SJCRH30 (cell line): ENCODE results near the gene RIOX2. TPM values are rescaled to one million over a fixed set of nuclear protein-coding genes. Genes with fewer than 3 reads are reported as not detected.

Experiments
- DNase-seq, 2 experiments: peaks; one replicate each; pipeline ENCODE4 v3.0.0-alpha.2; 2015 to 2020
- H3K27ac ChIP-seq: fragments of 250-450 bp; sonication (Bioruptor Pico); 2 replicates; pipeline ENCODE4 v1.5.1; 2020; ENCODE audit warnings: mild to moderate bottlenecking, moderate library complexity
- H3K27me3 ChIP-seq: fragments of 250-450 bp; sonication (Bioruptor Pico); 2 replicates; pipeline ENCODE4 v1.5.1; 2020; ENCODE audit warnings: mild to moderate bottlenecking, moderate library complexity
- H3K36me3 ChIP-seq: fragments of 250-450 bp; sonication (Bioruptor Pico); 2 replicates; pipeline ENCODE4 v1.5.1; 2020; ENCODE audit warnings: mild to moderate bottlenecking, moderate library complexity
- H3K4me1 ChIP-seq: fragments of 250-450 bp; sonication (Bioruptor Pico); 2 replicates; pipeline ENCODE4 v1.5.1; 2020; ENCODE audit warnings: mild to moderate bottlenecking, moderate library complexity
- H3K4me3 ChIP-seq: fragments of 250-450 bp; sonication (Bioruptor Pico); 2 replicates; pipeline ENCODE4 v1.5.1; 2020; ENCODE audit warnings: mild to moderate bottlenecking, moderate library complexity
- H3K9me3 ChIP-seq: fragments of 250-450 bp; sonication (Bioruptor Pico); replicated peaks from 2 replicates; pipeline ENCODE4 v1.5.1; 2020; ENCODE audit warnings: mild to moderate bottlenecking, moderate library complexity
- total RNA-seq: library from RNA; depleted of rRNA; stranded (reverse); fragments of >200 nt; shearing (Covaris generic); gene quantifications from 2 replicates; pipeline ENCODE4 v1.2.3, GENCODE V29; 2014

Gene RIOX2
- total RNA-seq, 1 experiment from 2014 or later: 54.6 TPM

- H3K27ac ChIP-seq: no peak overlapping the region
- no peaks in the 10 kb centered on the region for H3K27me3 ChIP-seq
- H3K4me3 ChIP-seq: no peak overlapping the region
- H3K4me1 ChIP-seq: no peaks in the 10 kb centered on the region
- DNase-seq: no peak
- no peaks in the 10 kb centered on the region for H3K9me3 ChIP-seq
- peaks cover 67% of the 10 kb centered on the region for H3K36me3 ChIP-seq
Observed at GRCh38 chr3:97952872-97953271, 19.4 kb downstream of the RIOX2 start.

GRCh38 chr3:97952280-97952679, 20.0 kb downstream of the RIOX2 start:
- Histone ChIP-seq H3K4me3 (no peak overlapping the region), H3K9me3 (no peaks in the 10 kb centered on the region), H3K4me1 (no peaks in the 10 kb centered on the region), H3K36me3 (peaks cover 68% of the 10 kb centered on the region), H3K27ac (no peak overlapping the region), H3K27me3 (no peaks in the 10 kb centered on the region)
- no peak for DNase-seq

GRCh38 chr3:97950360-97950759, 21.9 kb downstream of the RIOX2 start:
- Histone ChIP-seq H3K36me3 (peaks cover 84% of the 10 kb centered on the region), H3K27ac (no peak overlapping the region)

GRCh38 chr3:97949743-97950142, 22.5 kb downstream of the RIOX2 start:
- Histone ChIP-seq H3K36me3 (peaks cover 91% of the 10 kb centered on the region), H3K4me1 (no peaks in the 10 kb centered on the region)
- no peak for DNase-seq

More at GRCh38 chr3:97950360-97950759, 21.9 kb downstream of the RIOX2 start:
- Histone ChIP-seq H3K27me3 (no peaks in the 10 kb centered on the region), H3K4me3 (no peak overlapping the region), H3K9me3 (no peaks in the 10 kb centered on the region), H3K4me1 (no peaks in the 10 kb centered on the region)
- no peak for DNase-seq

GRCh38 chr3:97949110-97949485, 23.1 kb downstream of the RIOX2 start:
- H3K4me3 ChIP-seq: no peak overlapping the region
- H3K9me3 ChIP-seq: no peaks in the 10 kb centered on the region
- no peaks in the 10 kb centered on the region for H3K4me1 ChIP-seq
- H3K36me3 ChIP-seq: peaks cover 91% of the 10 kb centered on the region
- H3K27me3 ChIP-seq: no peaks in the 10 kb centered on the region
- H3K27ac ChIP-seq: no peak overlapping the region
- DNase-seq: no peak

More at GRCh38 chr3:97949743-97950142, 22.5 kb downstream of the RIOX2 start:
- Histone ChIP-seq H3K27me3 (no peaks in the 10 kb centered on the region), H3K9me3 (no peaks in the 10 kb centered on the region), H3K27ac (no peak overlapping the region), H3K4me3 (no peak overlapping the region)

- peaks cover 89% of the 10 kb centered on the region for H3K36me3 ChIP-seq
- no peaks in the 10 kb centered on the region for H3K9me3 ChIP-seq
- no peaks in the 10 kb centered on the region for H3K4me1 ChIP-seq
- no peak overlapping the region for H3K27ac ChIP-seq
- no peaks in the 10 kb centered on the region for H3K27me3 ChIP-seq
- DNase-seq: no peak
- H3K4me3 ChIP-seq: no peak overlapping the region
Observed at GRCh38 chr3:97948351-97949109, 23.7 kb downstream of the RIOX2 start.

GRCh38 chr3:97942801-97943546, 29.3 kb downstream of the RIOX2 start:
- peaks cover 69% of the 10 kb centered on the region for H3K36me3 ChIP-seq
- H3K27me3 ChIP-seq: no peaks in the 10 kb centered on the region
- no peak overlapping the region for H3K4me3 ChIP-seq

GRCh38 chr3:97940034-97940433, 32.2 kb downstream of the RIOX2 start:
- no peak overlapping the region for H3K4me3 ChIP-seq

More at GRCh38 chr3:97942801-97943546, 29.3 kb downstream of the RIOX2 start:
- no peaks in the 10 kb centered on the region for H3K9me3 ChIP-seq
- DNase-seq: no peak
- H3K27ac ChIP-seq: no peak overlapping the region
- H3K4me1 ChIP-seq: no peaks in the 10 kb centered on the region

GRCh38 chr3:97939401-97939800, 32.8 kb downstream of the RIOX2 start:
- H3K36me3 ChIP-seq: peaks cover 46% of the 10 kb centered on the region
- H3K27me3 ChIP-seq: no peaks in the 10 kb centered on the region
- no peak overlapping the region for H3K4me3 ChIP-seq
- H3K4me1 ChIP-seq: no peaks in the 10 kb centered on the region
- no peak for DNase-seq
- H3K27ac ChIP-seq: no peak overlapping the region
- no peaks in the 10 kb centered on the region for H3K9me3 ChIP-seq

More at GRCh38 chr3:97940034-97940433, 32.2 kb downstream of the RIOX2 start:
- peaks cover 48% of the 10 kb centered on the region for H3K36me3 ChIP-seq
- DNase-seq: peak in 1 of 2 experiments; percentile 22
- H3K27ac ChIP-seq: no peak overlapping the region
- no peaks in the 10 kb centered on the region for H3K9me3 ChIP-seq
- H3K4me1 ChIP-seq: no peaks in the 10 kb centered on the region
- H3K27me3 ChIP-seq: no peaks in the 10 kb centered on the region

GRCh38 chr3:97938444-97938843, 33.8 kb downstream of the RIOX2 start:
- H3K36me3 ChIP-seq: peaks cover 41% of the 10 kb centered on the region
- no peak for DNase-seq

GRCh38 chr3:97937205-97937604, 35.0 kb downstream of the RIOX2 start:
- no peak for DNase-seq
- Histone ChIP-seq H3K9me3 (no peaks in the 10 kb centered on the region), H3K4me1 (no peaks in the 10 kb centered on the region), H3K36me3 (peaks cover 29% of the 10 kb centered on the region), H3K27ac (no peak overlapping the region), H3K4me3 (no peak overlapping the region), H3K27me3 (no peaks in the 10 kb centered on the region)

More at GRCh38 chr3:97938444-97938843, 33.8 kb downstream of the RIOX2 start:
- Histone ChIP-seq H3K27me3 (no peaks in the 10 kb centered on the region), H3K9me3 (no peaks in the 10 kb centered on the region), H3K4me3 (no peak overlapping the region), H3K4me1 (no peaks in the 10 kb centered on the region), H3K27ac (no peak overlapping the region)

GRCh38 chr3:97935842-97936241, 36.4 kb downstream of the RIOX2 start:
- no peaks in the 10 kb centered on the region for H3K4me1 ChIP-seq
- H3K27ac ChIP-seq: no peak overlapping the region
- H3K9me3 ChIP-seq: no peaks in the 10 kb centered on the region
- no peak overlapping the region for H3K4me3 ChIP-seq
- DNase-seq: no peak
- no peaks in the 10 kb centered on the region for H3K27me3 ChIP-seq
- peaks cover 18% of the 10 kb centered on the region for H3K36me3 ChIP-seq

- Histone ChIP-seq H3K9me3 (no peaks in the 10 kb centered on the region; the same call in 1 of the 2 replicates), H3K4me1 (no peaks in the 10 kb centered on the region), H3K36me3 (peaks cover 15% of the 10 kb centered on the region), H3K4me3 (no peak overlapping the region), H3K27me3 (no peaks in the 10 kb centered on the region), H3K27ac (no peak overlapping the region)
- no peak for DNase-seq
Observed at GRCh38 chr3:97934980-97935695, 37.1 kb downstream of the RIOX2 start.

GRCh38 chr3:97932387-97932801, 39.8 kb downstream of the RIOX2 start:
- H3K9me3 ChIP-seq: no peaks in the 10 kb centered on the region; the same call in 1 of the 2 replicates
- H3K4me3 ChIP-seq: no peak overlapping the region
- H3K36me3 ChIP-seq: peaks cover 14% of the 10 kb centered on the region
- H3K27ac ChIP-seq: no peak overlapping the region
- DNase-seq: no peak
- H3K4me1 ChIP-seq: peaks cover 4% of the 10 kb centered on the region; the same call in 1 of the 2 replicates
- no peaks in the 10 kb centered on the region for H3K27me3 ChIP-seq

- no peak for DNase-seq
- H3K27me3 ChIP-seq: no peaks in the 10 kb centered on the region
- H3K4me3 ChIP-seq: no peak overlapping the region
- no peaks in the 10 kb centered on the region; the same call in 1 of the 2 replicates for H3K9me3 ChIP-seq
- H3K36me3 ChIP-seq: peaks cover 7% of the 10 kb centered on the region
- no peak overlapping the region for H3K27ac ChIP-seq
- peaks cover 4% of the 10 kb centered on the region; the same call in 1 of the 2 replicates for H3K4me1 ChIP-seq
Observed at GRCh38 chr3:97931218-97931617, 41.0 kb downstream of the RIOX2 start.
